Esophagus squamous epithelium (tissue), 4 donors: Measurements from ENCODE around the gene FKBP7.

Experiments used
- POLR2A ChIP-seq, 4 donors: fragments of 450-650 bp; IDR thresholded peaks; one replicate each; pipeline ENCODE4 v1.6.1; 2017; ENCODE audit warnings: antibody characterized with exemption in 4 of 4, mild to moderate bottlenecking in 4 of 4, moderate library complexity in 3 of 4
- TF ChIP-seq, protein P1 (sequence below), 6 experiments: fragments of 450-650 bp in 4 of 6; fragments of 200-600 bp in 2 of 6; sonication (generic) in 2 of 6; IDR thresholded peaks; one replicate each; pipeline ENCODE4 v1.5.1; 2016 to 2019; ENCODE audit warnings: antibody characterized with exemption in 6 of 6, mild to moderate bottlenecking in 4 of 6, moderate library complexity in 4 of 6

- no peak for TF ChIP-seq POLR2A (IDR thresholded peaks at IDR 0.05)
- TF ChIP-seq, protein P1, sequence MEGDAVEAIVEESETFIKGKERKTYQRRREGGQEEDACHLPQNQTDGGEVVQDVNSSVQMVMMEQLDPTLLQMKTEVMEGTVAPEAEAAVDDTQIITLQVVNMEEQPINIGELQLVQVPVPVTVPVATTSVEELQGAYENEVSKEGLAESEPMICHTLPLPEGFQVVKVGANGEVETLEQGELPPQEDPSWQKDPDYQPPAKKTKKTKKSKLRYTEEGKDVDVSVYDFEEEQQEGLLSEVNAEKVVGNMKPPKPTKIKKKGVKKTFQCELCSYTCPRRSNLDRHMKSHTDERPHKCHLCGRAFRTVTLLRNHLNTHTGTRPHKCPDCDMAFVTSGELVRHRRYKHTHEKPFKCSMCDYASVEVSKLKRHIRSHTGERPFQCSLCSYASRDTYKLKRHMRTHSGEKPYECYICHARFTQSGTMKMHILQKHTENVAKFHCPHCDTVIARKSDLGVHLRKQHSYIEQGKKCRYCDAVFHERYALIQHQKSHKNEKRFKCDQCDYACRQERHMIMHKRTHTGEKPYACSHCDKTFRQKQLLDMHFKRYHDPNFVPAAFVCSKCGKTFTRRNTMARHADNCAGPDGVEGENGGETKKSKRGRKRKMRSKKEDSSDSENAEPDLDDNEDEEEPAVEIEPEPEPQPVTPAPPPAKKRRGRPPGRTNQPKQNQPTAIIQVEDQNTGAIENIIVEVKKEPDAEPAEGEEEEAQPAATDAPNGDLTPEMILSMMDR (IDR thresholded peaks at IDR 0.05), result no peak
These were observed 53.1 kb downstream of the FKBP7 start for GRCh38 chr2:178425255-178425827.
